GM12878 (cell line): Measurements from ENCODE around the gene MYL3. TPM values are rescaled to one million over a fixed set of nuclear protein-coding genes. Genes with fewer than 3 reads are reported as not detected.

Source experiments
- EZH2 ChIP-seq: IDR thresholded peaks from 2 replicates; pipeline ENCODE4 v1.6.1; 2012; ENCODE audit warnings: low read depth, mild to moderate bottlenecking, control low read depth, inconsistent platforms, low read length, borderline replicate concordance; ENCODE audit not compliant: control insufficient read depth
- IKZF1 ChIP-seq: fragments of 450-650 bp; conservative IDR thresholded peaks from 2 replicates; pipeline ENCODE4 v1.6.1; 2017; ENCODE audit warnings: antibody characterized with exemption, mild to moderate bottlenecking
- MYC ChIP-seq: IDR thresholded peaks from 2 replicates; pipeline ENCODE4 v1.6.1; 2011; ENCODE audit warnings: mild to moderate bottlenecking, low read length, moderate library complexity, inconsistent platforms; ENCODE audit not compliant: insufficient read depth, insufficient replicate concordance, insufficient read length, severe bottlenecking
- PKNOX1 ChIP-seq: fragments of 450-650 bp; IDR thresholded peaks from 2 replicates; pipeline ENCODE4 v1.6.1; 2016; ENCODE audit warnings: mild to moderate bottlenecking
- SMC3 ChIP-seq: IDR thresholded peaks from 2 replicates; pipeline ENCODE4 v1.6.1; 2011; ENCODE audit warnings: low read length, improper control_type of control experiment, borderline replicate concordance
- SREBF2 ChIP-seq: IDR thresholded peaks from 2 replicates; pipeline ENCODE4 v1.6.1; 2012; ENCODE audit warnings: mild to moderate bottlenecking, low read length
- SRF ChIP-seq, 2 experiments: IDR thresholded peaks; 2 replicates each; pipeline ENCODE4 v1.6.1; 2011; ENCODE audit warnings: low read depth in 2 of 2, low read length in 2 of 2, mild to moderate bottlenecking in 1 of 2, moderate library complexity in 1 of 2
- USF1 ChIP-seq: IDR thresholded peaks from 2 replicates; pipeline ENCODE4 v1.6.1; 2011; ENCODE audit warnings: borderline replicate concordance, low read depth, mild to moderate bottlenecking, moderate library complexity, mixed read lengths, low read length; ENCODE audit not compliant: insufficient read depth; ENCODE audit errors: extremely low read length
- polyA plus RNA-seq, 11 experiments: library from polyadenylated mRNA; depleted of rRNA in 4 of 11; unstranded in 6 of 11; stranded (reverse) in 5 of 11; fragments of >200 nt; fragmentation: Nextera tagmentation in 4 of 11; fragmentation: Illumina TruSeq in 1 of 11; extraction: Ambion mirVana in 4 of 11; extraction: Trizol in 1 of 11; gene quantifications; 1 replicate in 1 of 11; 2 replicates in 10 of 11; pipeline versions ENCODE4 v1.2.1 to v1.2.3, GENCODE V29; 2011 to 2016; ENCODE audit warnings: inconsistent platforms in 2 of 11, missing spikeins in 2 of 11, low read depth in 1 of 11
- total RNA-seq, 4 experiments: library from RNA; depleted of rRNA in 3 of 4; stranded (reverse); fragments of >200 nt in 3 of 4; fragmentation: Illumina TruSeq in 1 of 4; extraction: Trizol in 1 of 4; gene quantifications; 2 replicates each; pipeline versions ENCODE4 v1.2.1 to v1.2.3, GENCODE V29; 2013 to 2021
- TF ChIP-seq, protein P1 (sequence below): fragments of 150-350 bp; IDR thresholded peaks from 2 replicates; pipeline ENCODE4 v1.6.1; 2014; ENCODE audit warnings: mild to moderate bottlenecking, low read depth, low read length

Gene MYL3
- total and polyA plus RNA-seq, 10 of the 15 experiments (the other 5 are each of a cell fraction or from before 2014, with no cell fraction given): 0.40 TPM; not detected in 9

GRCh38 chr3:46891132-46891531, 27.9 kb upstream of the MYL3 start (continued):
- TF ChIP-seq, protein P1, sequence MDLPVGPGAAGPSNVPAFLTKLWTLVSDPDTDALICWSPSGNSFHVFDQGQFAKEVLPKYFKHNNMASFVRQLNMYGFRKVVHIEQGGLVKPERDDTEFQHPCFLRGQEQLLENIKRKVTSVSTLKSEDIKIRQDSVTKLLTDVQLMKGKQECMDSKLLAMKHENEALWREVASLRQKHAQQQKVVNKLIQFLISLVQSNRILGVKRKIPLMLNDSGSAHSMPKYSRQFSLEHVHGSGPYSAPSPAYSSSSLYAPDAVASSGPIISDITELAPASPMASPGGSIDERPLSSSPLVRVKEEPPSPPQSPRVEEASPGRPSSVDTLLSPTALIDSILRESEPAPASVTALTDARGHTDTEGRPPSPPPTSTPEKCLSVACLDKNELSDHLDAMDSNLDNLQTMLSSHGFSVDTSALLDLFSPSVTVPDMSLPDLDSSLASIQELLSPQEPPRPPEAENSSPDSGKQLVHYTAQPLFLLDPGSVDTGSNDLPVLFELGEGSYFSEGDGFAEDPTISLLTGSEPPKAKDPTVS: no peak
- TF ChIP-seq SREBF2 (no peak), IKZF1 (no peak), USF1 (no peak), MYC (no peak), SRF (IDR thresholded peaks at IDR 0.05; ENCODE audit: low read depth in 2 of 2, low read length in 2 of 2) (no peak), EZH2 (no peak), PKNOX1 (no peak), SMC3 (no peak)
